HepG2 (cell line): ENCODE measurements around the gene SBNO1. TPM values are rescaled to one million over a fixed set of nuclear protein-coding genes. Genes with fewer than 3 reads are reported as not detected.

ENCODE experiments used
- BCL6 ChIP-seq: IDR thresholded peaks from 2 replicates; pipeline ENCODE4 v1.6.1; 2016; ENCODE audit warnings: missing genetic modification reagents, missing compliant biosample characterization
- EP300 ChIP-seq, 3 experiments: sonication (generic) in 1 of 3; formaldehyde crosslinking in 1 of 3; IDR thresholded peaks; 2 replicates each; pipeline versions ENCODE4 v1.5.1 to v1.6.1; 2011 to 2020; ENCODE audit warnings: low read depth in 2 of 3, low read length in 2 of 3, borderline replicate concordance in 1 of 3, improper control_type of control experiment in 1 of 3, mild to moderate bottlenecking in 1 of 3, missing genetic modification reagents in 1 of 3, moderate library complexity in 1 of 3
- FOXM1 ChIP-seq: sonication (generic); formaldehyde crosslinking; IDR thresholded peaks from 2 replicates; pipeline ENCODE4 v1.5.0; 2020; ENCODE audit warnings: missing genetic modification reagents
- FOXP1 ChIP-seq, 2 experiments: fragments of 450-650 bp in 1 of 2; IDR thresholded peaks; 2 replicates each; pipeline ENCODE4 v1.6.1; 2017 to 2018; ENCODE audit warnings: antibody characterized with exemption in 1 of 2
- HOXA3 ChIP-seq: sonication (generic); formaldehyde crosslinking; IDR thresholded peaks from 2 replicates; pipeline ENCODE4 v1.5.0; 2020; ENCODE audit warnings: missing genetic modification reagents
- ISL2 ChIP-seq: sonication (generic); formaldehyde crosslinking; IDR thresholded peaks from 2 replicates; pipeline ENCODE4 v1.5.0; 2020; ENCODE audit warnings: missing genetic modification reagents
- JDP2 ChIP-seq: sonication (generic); formaldehyde crosslinking; IDR thresholded peaks from 2 replicates; pipeline ENCODE4 v1.8.1; 2022; ENCODE audit warnings: missing genetic modification reagents, borderline replicate concordance
- MAX ChIP-seq: IDR thresholded peaks from 2 replicates; pipeline ENCODE4 v1.6.1; 2012; ENCODE audit warnings: inconsistent platforms
- POLR2G ChIP-seq: fragments of 200-400 bp; formaldehyde crosslinking; IDR thresholded peaks from 2 replicates; pipeline ENCODE4 v1.6.1; 2018; ENCODE audit warnings: mild to moderate bottlenecking, low read depth, low read length, moderate library complexity
- RBM22 ChIP-seq: fragments of 200-400 bp; formaldehyde crosslinking; optimal IDR thresholded peaks from 2 replicates; pipeline ENCODE3; 2017; ENCODE audit warnings: mild to moderate bottlenecking, low read length, moderate library complexity
- REPIN1 ChIP-seq: sonication (generic); formaldehyde crosslinking; IDR thresholded peaks from 2 replicates; pipeline ENCODE4 v1.8.0; 2022; ENCODE audit warnings: missing genetic modification reagents, low read depth, mild to moderate bottlenecking, borderline replicate concordance
- RFX1 ChIP-seq: fragments of 450-650 bp; IDR thresholded peaks from 2 replicates; pipeline ENCODE4 v1.6.1; 2017
- SOX6 ChIP-seq, 2 experiments: fragments of 450-650 bp in 1 of 2; sonication (generic) in 1 of 2; formaldehyde crosslinking in 1 of 2; IDR thresholded peaks; 2 replicates each; pipeline versions ENCODE4 v1.4.0 to v1.6.1; 2017 to 2020; ENCODE audit warnings: antibody characterized with exemption in 1 of 2, mild to moderate bottlenecking in 1 of 2, missing genetic modification reagents in 1 of 2
- ZBTB8A ChIP-seq: sonication (generic); formaldehyde crosslinking; IDR thresholded peaks from 2 replicates; pipeline ENCODE4 v1.4.0; 2020; ENCODE audit warnings: mild to moderate bottlenecking, low read depth, missing genetic modification reagents, borderline replicate concordance
- ZFX ChIP-seq: sonication (generic); formaldehyde crosslinking; IDR thresholded peaks from 2 replicates; pipeline ENCODE4 v1.4.0; 2020; ENCODE audit warnings: mild to moderate bottlenecking, low read depth, missing genetic modification reagents, moderate library complexity
- ZMYM3 ChIP-seq: sonication (generic); formaldehyde crosslinking; IDR thresholded peaks from 2 replicates; pipeline ENCODE4 v1.5.1; 2020; ENCODE audit warnings: mild to moderate bottlenecking, missing genetic modification reagents
- ZNF142 ChIP-seq: sonication (generic); formaldehyde crosslinking; IDR thresholded peaks from 2 replicates; pipeline ENCODE4 v1.4.0; 2020; ENCODE audit warnings: missing genetic modification reagents
- ZNF362 ChIP-seq: sonication (generic); formaldehyde crosslinking; IDR thresholded peaks from 2 replicates; pipeline ENCODE4 v1.4.0; 2020; ENCODE audit warnings: missing genetic modification reagents, mild to moderate bottlenecking, borderline replicate concordance
- ZNF496 ChIP-seq: sonication (generic); formaldehyde crosslinking; IDR thresholded peaks from 2 replicates; pipeline ENCODE4 v1.8.1; 2023; ENCODE audit warnings: mild to moderate bottlenecking, moderate library complexity, missing genetic modification reagents; ENCODE audit not compliant: insufficient replicate concordance
- polyA plus RNA-seq, 8 experiments: library from polyadenylated mRNA; depleted of rRNA in 3 of 8; stranded (reverse) in 7 of 8; unstranded in 1 of 8; fragments of >200 nt; fragmentation: Illumina TruSeq in 4 of 8; extraction: Trizol in 4 of 8; gene quantifications; 2 replicates each; pipeline versions ENCODE4 v1.2.1 to v1.2.3, GENCODE V29; 2011 to 2016; ENCODE audit warnings: low read depth in 4 of 8, missing spikeins in 1 of 8, mixed read lengths in 1 of 8; ENCODE audit not compliant: insufficient read depth in 1 of 8
- total RNA-seq, 5 experiments: library from RNA; depleted of rRNA; stranded (reverse); fragments of >200 nt; fragmentation: Illumina TruSeq; extraction: Trizol; gene quantifications; 2 replicates each; pipeline ENCODE4 v1.2.3, GENCODE V29; 2016; ENCODE audit warnings: low read depth in 1 of 5

The SBNO1 gene
- total and polyA plus RNA-seq, 2 of the 13 experiments (the other 11 are each of a cell fraction or from before 2014, with no cell fraction given) = 10.9 to 40.2 TPM

- no peak for TF ChIP-seq RBM22
- TF ChIP-seq ZNF142 (CRISPR knock-in tag) = no peak
- no peak for TF ChIP-seq REPIN1 (CRISPR knock-in tag)
- no peak for TF ChIP-seq FOXM1 (CRISPR knock-in tag)
- TF ChIP-seq POLR2G = 0 out of 2 replicates have a peak, but pooled peaks have one; percentile 38
- no peak for TF ChIP-seq ZBTB8A (CRISPR knock-in tag)
- TF ChIP-seq HOXA3 = peak; percentile 79
- no peak for TF ChIP-seq ZNF496 (CRISPR knock-in tag)
- peak; percentile 62 for TF ChIP-seq ZFX (CRISPR knock-in tag)
- TF ChIP-seq MAX = peak; percentile 38
- TF ChIP-seq EP300 (IDR thresholded peaks at IDR 0.05; ENCODE audit: low read depth in 2 of 2, low read length in 2 of 2) = peak; percentile 6 to 64; a peak in 1 of 4 replicates
- TF ChIP-seq EP300 (CRISPR knock-in tag; IDR thresholded peaks at IDR 0.05; ENCODE audit: borderline replicate concordance) = no peak
- TF ChIP-seq ZMYM3 (CRISPR knock-in tag) = peak; percentile 42; the same call in 1 of the 2 replicates
- peak; percentile 49; the same call in 1 of the 2 replicates for TF ChIP-seq BCL6 (CRISPR knock-in tag)
- no peak for TF ChIP-seq RFX1
- no peak for TF ChIP-seq JDP2
- no peak for TF ChIP-seq FOXP1 (IDR thresholded peaks at IDR 0.05)
- no peak; the same call in 1 of the 2 replicates for TF ChIP-seq FOXP1 (CRISPR knock-in tag; IDR thresholded peaks at IDR 0.05)
- peak; percentile 45 for TF ChIP-seq ISL2 (CRISPR knock-in tag)
- no peak for TF ChIP-seq SOX6 (IDR thresholded peaks at IDR 0.05)
- peak; percentile 64 for TF ChIP-seq SOX6 (CRISPR knock-in tag; IDR thresholded peaks at IDR 0.05)
- TF ChIP-seq ZNF362 (CRISPR knock-in tag) = peak; percentile 95
Measured at GRCh38 chr12:123270214-123271000, 94.2 kb downstream of the SBNO1 start (continued).
